Neuron (in vitro differentiated cells): Measurements from ENCODE around the gene CORO1A.
"Not testable (repeated sequence)": the region's sequence is repeated elsewhere in the genome, so short reads cannot be mapped to it uniquely, and the experiment has no call there.

Experiments
- H2AFZ ChIP-seq: one replicate; pipeline ENCODE4 v1.6.1; 2013; ENCODE audit warnings: low read depth, mild to moderate bottlenecking, inconsistent platforms, low read length, moderate library complexity
- H3K27me3 ChIP-seq: one replicate; pipeline ENCODE4 v1.6.1; 2013; ENCODE audit warnings: low read length; ENCODE audit not compliant: insufficient read depth
- H3K36me3 ChIP-seq: one replicate; pipeline ENCODE4 v1.6.1; 2013; ENCODE audit warnings: low read length; ENCODE audit not compliant: insufficient read depth
- H3K4me1 ChIP-seq: one replicate; pipeline ENCODE4 v1.6.1; 2013; ENCODE audit warnings: low read length; ENCODE audit not compliant: insufficient read depth
- H3K4me3 ChIP-seq: 2 replicates; pipeline ENCODE4 v1.5.1; 2013; ENCODE audit warnings: mild to moderate bottlenecking, low read length, moderate library complexity
- H3K9me3 ChIP-seq: one replicate; pipeline ENCODE4 v1.6.1; 2013; ENCODE audit warnings: low read length

Gene CORO1A

DNA sequence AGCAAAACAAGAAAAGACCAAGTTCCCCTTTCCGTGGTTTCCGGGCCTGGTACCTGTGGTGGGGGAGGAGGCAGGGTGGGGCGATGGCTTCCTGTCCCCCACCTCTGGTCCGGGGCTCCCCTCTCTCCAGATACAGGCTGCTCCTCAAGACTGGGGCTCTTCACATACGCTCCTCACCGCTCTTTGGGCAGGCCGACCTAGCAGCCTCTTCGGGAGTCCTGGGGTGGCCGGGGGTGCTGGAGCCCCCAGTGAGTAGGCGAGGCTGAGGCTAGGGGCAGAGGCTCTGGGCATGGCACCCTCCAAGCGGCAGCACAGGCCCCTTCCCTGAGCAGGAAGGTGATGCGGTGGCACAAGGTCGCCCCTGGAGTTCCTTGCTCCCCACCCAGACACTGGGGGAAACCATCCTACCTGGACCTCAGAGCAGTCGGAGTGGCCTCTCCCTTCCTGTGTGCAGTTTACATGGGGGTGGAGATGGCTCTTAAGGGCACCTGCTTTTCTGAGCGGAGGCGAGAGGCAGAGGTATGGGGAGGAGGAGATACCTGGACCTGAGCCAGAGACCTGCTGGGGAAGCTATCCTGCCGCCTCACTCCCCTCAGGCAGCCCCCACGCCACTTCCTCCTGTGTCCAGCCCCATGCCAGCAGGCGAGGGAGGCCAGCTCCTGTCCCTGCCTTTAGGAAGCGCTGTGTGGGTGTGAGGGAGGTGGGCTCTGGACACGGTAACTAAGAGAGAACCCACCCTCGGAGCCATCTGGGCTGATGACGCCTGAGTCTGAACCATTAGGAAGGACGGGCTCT, 891 bp downstream of the CORO1A start:
- no peaks in the 10 kb centered on the region for H3K27me3 ChIP-seq
- peaks cover 13% of the 10 kb centered on the region for H3K4me1 ChIP-seq
- H3K4me3 ChIP-seq, result peak overlapping the region; percentile 79
- H3K36me3 ChIP-seq, result peaks cover 4% of the 10 kb centered on the region
- H2AFZ ChIP-seq, result peak overlapping the region; percentile 72
- H3K9me3 ChIP-seq, result no peaks in the 10 kb centered on the region

DNA sequence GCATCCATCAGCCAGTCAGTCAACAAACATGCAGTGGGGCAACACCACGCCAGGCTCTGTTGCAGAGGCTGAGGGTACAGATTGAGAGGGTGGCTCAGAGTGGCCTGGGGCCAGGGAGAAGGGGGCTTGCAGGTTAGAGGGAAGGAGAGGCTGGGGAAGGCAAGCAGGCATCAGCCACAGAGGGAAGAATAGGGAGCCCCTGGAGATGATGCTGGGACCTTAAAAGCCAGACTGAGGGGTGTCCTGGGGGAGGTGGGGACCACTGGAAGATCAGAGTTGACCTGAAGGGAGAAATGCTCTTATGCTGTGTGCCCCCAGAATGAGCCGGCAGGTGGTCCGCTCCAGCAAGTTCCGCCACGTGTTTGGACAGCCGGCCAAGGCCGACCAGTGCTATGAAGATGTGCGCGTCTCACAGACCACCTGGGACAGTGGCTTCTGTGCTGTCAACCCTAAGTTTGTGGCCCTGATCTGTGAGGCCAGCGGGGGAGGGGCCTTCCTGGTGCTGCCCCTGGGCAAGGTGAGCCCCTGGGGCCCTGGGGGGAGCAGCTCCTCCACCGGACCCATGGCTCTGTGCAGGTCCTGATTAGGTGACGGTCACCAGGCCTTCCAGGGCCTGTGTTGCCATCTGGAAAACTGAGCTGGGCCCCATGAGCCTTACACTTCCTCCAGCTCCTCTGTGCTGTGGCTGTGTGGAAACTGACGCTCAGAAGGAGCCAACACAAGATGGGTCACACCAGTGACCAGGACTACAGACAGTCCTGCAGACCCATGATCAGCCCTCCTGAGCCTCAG, 1.7 kb downstream of the CORO1A start:
- no peak overlapping the region for H2AFZ ChIP-seq
- H3K36me3 ChIP-seq, result peaks cover 4% of the 10 kb centered on the region
- no peaks in the 10 kb centered on the region for H3K27me3 ChIP-seq
- no peak overlapping the region for H3K4me3 ChIP-seq
- H3K4me1 ChIP-seq, result peaks cover 13% of the 10 kb centered on the region
- H3K9me3 ChIP-seq, result no peaks in the 10 kb centered on the region

DNA sequence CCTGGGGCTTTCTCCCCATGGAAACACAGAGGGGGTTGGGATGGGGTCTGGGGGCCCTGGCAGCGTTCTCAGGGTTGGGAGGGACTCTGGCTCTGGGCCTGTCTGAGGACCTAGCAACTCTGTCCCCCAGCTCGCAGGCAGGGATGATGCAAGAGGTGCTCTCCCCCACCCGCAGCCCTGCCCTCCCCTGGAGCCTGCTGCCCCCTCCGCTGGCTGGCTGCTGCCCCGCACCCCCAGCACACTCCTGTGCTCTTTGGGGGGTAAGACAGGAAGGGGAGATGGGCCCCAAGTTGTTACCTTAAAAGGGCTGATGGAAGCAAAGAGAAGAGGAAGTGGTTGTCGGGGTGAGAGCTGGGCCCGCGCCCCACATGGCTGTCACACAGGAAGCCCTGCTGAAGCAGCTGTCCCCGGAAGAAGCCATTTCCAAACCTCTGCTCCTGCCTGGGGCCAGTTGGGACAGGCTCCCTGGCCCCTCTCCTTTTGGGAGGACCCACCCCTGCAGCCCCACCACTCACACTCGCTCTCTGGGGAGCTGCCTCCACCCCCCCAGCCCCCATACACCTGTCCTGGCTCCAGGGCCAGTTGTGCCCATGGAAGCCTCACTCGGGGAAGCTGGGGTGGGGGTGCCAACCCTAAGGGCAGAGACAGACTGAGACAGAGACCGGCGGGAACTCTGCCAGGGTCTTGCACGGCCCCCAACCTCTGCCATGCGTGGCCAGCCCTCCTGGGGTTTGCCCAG, 2.5 kb downstream of the CORO1A start:
- H2AFZ ChIP-seq, result no peak overlapping the region
- H3K27me3 ChIP-seq, result no peaks in the 10 kb centered on the region
- peaks cover 4% of the 10 kb centered on the region for H3K36me3 ChIP-seq
- H3K9me3 ChIP-seq, result no peaks in the 10 kb centered on the region
- no peak overlapping the region for H3K4me3 ChIP-seq
- peaks cover 13% of the 10 kb centered on the region for H3K4me1 ChIP-seq

DNA sequence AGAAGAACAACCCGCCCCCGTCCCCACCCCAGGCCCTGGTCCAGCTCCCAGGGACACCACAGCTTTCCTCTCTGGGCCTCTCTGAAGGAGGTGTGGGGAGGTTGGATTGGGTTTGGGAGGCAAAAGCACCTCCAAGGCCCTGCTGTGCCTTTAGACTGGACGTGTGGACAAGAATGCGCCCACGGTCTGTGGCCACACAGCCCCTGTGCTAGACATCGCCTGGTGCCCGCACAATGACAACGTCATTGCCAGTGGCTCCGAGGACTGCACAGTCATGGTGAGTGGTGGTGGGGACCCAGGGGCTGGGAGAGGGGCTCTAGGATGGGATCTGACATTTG, 3.0 kb downstream of the CORO1A start:
- Histone ChIP-seq H3K27me3 (no peaks in the 10 kb centered on the region), H3K4me3 (no peak overlapping the region), H3K9me3 (no peaks in the 10 kb centered on the region), H3K4me1 (peaks cover 13% of the 10 kb centered on the region), H2AFZ (no peak overlapping the region), H3K36me3 (peaks cover 4% of the 10 kb centered on the region)

DNA sequence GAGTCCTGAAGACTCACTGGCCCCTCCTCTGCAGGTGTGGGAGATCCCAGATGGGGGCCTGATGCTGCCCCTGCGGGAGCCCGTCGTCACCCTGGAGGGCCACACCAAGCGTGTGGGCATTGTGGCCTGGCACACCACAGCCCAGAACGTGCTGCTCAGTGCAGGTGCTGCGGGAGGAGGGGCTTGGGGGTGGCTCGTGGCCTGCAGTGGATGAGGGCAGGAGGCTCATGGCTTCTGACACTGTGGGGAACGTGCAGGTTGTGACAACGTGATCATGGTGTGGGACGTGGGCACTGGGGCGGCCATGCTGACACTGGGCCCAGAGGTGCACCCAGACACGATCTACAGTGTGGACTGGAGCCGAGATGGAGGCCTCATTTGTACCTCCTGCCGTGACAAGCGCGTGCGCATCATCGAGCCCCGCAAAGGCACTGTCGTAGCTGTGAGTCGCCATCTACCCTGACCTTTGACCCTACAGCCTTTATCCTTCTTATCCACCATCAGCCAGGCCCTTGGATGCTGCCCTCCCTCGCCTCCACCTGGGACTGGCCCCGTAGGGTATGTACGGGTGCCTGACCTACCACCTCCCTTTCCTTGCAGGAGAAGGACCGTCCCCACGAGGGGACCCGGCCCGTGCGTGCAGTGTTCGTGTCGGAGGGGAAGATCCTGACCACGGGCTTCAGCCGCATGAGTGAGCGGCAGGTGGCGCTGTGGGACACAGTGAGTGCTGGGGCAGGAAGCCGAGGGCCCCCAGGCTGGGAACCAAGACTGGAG, 3.6 kb downstream of the CORO1A start:
- Histone ChIP-seq H3K27me3 (no peaks in the 10 kb centered on the region), H3K36me3 (peaks cover 4% of the 10 kb centered on the region), H3K4me1 (peaks cover 13% of the 10 kb centered on the region), H3K9me3 (no peaks in the 10 kb centered on the region), H3K4me3 (no peak overlapping the region), H2AFZ (no peak overlapping the region)

DNA sequence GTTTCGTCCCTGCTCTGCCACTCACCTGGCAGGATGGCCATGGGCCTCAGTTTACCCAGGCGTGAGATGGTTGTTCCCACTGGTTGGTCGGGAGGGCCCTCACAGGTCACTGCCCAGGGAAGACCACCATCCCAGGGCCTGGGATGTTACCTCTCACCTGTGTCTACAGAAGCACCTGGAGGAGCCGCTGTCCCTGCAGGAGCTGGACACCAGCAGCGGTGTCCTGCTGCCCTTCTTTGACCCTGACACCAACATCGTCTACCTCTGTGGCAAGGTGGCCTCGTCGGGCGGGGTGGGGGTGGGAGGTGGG, 4.1 kb downstream of the CORO1A start:
- no peaks in the 10 kb centered on the region for H3K9me3 ChIP-seq
- H2AFZ ChIP-seq, result no peak overlapping the region
- H3K4me1 ChIP-seq, result peaks cover 13% of the 10 kb centered on the region
- H3K4me3 ChIP-seq, result no peak overlapping the region
- no peaks in the 10 kb centered on the region for H3K27me3 ChIP-seq
- peaks cover 4% of the 10 kb centered on the region for H3K36me3 ChIP-seq

DNA sequence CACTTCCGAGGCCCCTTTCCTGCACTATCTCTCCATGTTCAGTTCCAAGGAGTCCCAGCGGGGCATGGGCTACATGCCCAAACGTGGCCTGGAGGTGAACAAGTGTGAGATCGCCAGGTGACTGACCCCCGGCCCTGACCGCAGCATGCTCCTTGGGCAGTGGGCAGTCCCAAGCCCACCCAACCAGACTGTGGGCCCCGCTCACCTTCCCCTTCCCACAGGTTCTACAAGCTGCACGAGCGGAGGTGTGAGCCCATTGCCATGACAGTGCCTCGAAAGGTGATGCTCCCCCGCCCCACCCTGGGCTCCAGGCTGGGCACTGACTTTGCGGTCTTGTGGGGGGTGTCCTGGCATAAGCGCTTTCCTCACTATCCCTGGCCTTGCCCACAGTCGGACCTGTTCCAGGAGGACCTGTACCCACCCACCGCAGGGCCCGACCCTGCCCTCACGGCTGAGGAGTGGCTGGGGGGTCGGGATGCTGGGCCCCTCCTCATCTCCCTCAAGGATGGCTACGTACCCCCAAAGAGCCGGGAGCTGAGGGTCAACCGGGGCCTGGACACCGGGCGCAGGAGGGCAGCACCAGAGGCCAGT, 4.7 kb downstream of the CORO1A start:
- no peak overlapping the region for H3K4me3 ChIP-seq
- H3K4me1 ChIP-seq, result peaks cover 9% of the 10 kb centered on the region
- H3K36me3 ChIP-seq, result peaks cover 4% of the 10 kb centered on the region
- no peak overlapping the region for H2AFZ ChIP-seq
- no peaks in the 10 kb centered on the region for H3K9me3 ChIP-seq
- no peaks in the 10 kb centered on the region for H3K27me3 ChIP-seq

DNA sequence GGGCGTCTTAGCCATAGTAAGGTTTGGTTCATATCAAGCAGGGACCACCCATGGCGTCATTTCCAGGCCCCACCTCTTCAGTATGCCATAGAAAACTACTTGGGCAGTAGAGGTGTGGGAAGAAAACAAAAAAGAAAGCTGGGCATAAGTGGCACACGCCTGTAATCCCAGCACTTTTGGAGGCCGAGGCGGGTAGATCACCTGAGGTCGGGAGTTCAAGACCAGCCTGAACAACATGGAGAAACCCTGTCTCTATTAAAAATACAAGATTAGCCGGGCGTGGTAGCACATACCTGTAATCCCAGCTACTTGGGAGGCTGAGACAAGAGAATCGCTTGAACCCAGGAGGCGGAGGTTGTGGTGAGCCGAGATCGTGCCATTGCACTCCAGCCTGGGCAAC, 7.8 kb downstream of the CORO1A start:
- not testable (repeated sequence) for H3K27me3 ChIP-seq, H3K4me3 ChIP-seq

DNA sequence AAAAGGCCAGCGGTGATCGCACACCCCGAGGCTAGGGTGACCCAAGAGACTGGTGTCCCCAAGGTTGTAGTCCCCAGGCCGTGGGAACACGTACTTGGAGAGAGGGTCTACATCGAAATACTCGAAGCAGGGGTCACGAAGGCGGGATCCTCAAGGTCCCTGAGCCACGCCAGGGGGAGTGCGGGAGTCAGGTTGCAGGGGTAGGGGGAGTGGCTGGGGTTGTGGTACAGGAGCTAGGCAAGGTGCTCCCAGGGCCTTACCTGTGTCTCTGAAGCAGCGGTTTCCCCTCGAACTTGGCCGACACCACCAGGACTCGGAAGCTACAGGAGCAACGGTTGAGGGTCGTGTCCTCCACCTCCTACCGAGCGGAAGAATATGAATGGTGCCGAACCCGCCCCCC, 9.7 kb downstream of the CORO1A start:
- H3K9me3 ChIP-seq, H3K4me3 ChIP-seq, H3K4me1 ChIP-seq, H3K27me3 ChIP-seq, H2AFZ ChIP-seq, H3K36me3 ChIP-seq: not testable (repeated sequence)

More for the DNA sequence above, 7.8 kb downstream of the CORO1A start:
- H3K4me1 ChIP-seq, H3K36me3 ChIP-seq, H3K9me3 ChIP-seq, H2AFZ ChIP-seq: not testable (repeated sequence)

DNA sequence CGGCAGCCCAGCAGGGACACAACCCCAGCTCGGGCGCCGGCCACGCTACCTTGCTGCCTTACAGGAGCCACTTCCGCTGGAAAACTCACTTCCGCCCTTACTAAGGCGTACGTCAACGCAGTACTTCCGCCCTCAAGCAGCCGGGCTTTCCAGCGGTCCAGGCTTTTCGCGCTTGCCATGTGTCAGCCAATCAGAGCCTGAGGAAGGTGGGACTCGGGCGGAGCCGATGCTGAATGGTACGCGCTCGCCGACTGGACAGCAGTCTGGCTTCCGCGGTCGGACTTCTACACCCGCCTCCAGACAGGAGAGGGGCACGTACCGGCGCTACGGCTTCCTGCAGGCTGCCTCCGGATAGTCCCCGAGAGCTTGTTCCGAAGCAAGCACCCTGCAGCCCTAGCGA, 10.2 kb downstream of the CORO1A start, which contains the start of the genes BOLA2B and SLX1A:
Gene BOLA2B (minus strand): TSS at position 52 of the 400 bp plus-strand sequence. CDS start 71 bp downstream, outside the sequence.
Gene SLX1A (plus strand): TSS at position 261 of the 400 bp plus-strand sequence. CDS start 210 bp downstream, outside the sequence.
- not testable (repeated sequence) for H3K4me1 ChIP-seq, H2AFZ ChIP-seq, H3K27me3 ChIP-seq, H3K36me3 ChIP-seq, H3K9me3 ChIP-seq
- H3K4me3 ChIP-seq, result peak within 1 kb of the TSS; percentile 52

DNA sequence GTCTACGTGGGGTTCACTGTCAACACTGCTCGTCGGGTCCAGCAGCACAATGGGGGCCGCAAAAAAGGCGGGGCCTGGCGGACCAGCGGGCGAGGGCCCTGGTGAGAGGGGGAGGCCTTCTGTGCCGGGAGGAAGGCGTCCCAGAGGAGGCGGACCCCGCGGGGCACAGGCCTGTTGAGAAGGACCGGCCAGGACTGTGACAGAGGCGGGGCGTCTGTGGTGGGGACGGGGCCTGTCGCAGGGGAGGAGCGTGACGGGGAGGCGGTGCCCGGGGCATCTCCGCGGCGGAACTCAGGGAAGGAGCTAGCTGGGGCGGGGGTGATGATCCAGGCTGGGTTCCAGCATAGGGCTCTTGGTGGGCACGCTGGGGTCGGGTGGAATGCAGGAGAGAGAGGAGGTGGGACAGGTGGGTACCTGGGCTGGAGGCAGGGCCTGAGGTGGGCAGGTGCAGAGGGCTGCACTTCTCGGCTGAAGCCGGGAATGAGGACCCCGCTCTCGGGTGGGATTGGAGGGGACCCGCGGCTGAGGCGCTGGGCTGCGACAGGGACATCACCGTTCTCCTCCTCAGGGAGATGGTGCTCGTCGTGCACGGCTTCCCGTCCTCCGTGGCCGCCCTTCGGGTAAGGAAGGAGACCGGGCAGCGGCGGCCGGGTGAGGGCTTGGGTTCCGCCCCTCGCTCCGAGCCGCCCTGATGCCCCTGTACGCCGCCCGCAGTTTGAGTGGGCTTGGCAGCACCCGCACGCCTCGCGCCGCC, 10.9 kb downstream of the CORO1A start:
- H3K4me3 ChIP-seq, result peak overlapping the region; percentile 52
- not testable (repeated sequence) for H3K4me1 ChIP-seq, H2AFZ ChIP-seq, H3K27me3 ChIP-seq, H3K9me3 ChIP-seq, H3K36me3 ChIP-seq

DNA sequence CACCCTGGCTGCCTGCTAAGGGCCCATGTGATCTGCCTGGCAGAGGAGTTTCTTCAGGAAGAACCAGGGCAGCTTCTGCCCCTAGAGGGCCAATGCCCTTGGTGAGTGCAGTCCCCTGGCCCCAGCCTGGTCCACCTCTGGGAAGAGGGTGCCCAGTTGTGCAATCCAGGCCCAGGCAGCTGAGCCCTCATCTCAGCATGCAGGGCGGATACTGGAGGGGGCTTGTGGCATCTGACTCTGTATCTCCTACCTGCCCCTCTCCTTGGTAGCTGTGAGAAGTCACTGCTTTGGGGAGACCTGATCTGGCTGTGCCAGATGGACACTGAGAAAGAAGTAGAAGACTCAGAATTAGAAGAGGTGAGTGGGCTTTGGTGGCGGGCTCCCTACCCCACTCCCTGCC, 13.6 kb downstream of the CORO1A start:
- H3K36me3 ChIP-seq, H3K9me3 ChIP-seq, H3K27me3 ChIP-seq, H3K4me1 ChIP-seq, H3K4me3 ChIP-seq, H2AFZ ChIP-seq: not testable (repeated sequence)
